DMS153 (cell line): ENCODE data around the gene PLEKHM2.

ENCODE experiments used
- DNase-seq: peaks from one replicate; lab custom pipeline; 2025; lab: John Stamatoyannopoulos, UW

PLEKHM2 gene

DNA sequence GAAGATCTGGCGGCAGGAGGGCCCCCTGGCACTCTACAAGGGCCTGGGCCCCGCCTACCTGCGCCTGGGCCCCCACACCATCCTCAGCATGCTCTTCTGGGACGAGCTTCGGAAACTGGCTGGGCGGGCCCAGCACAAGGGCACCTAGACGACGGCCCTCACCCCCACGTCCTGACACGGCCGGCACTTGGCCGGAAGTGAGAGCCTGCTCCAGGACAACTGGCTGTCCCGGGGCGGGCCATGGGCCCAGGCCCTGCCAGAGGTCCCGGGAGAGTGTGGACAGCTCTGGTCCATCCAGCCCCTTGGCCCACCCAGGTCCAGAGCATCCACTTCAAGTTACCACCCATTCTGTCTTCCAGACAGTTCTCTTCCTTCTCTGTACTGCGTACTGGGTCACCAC is 55.1 kb downstream of the PLEKHM2 start:
- DNase-seq, result no peak

DNA sequence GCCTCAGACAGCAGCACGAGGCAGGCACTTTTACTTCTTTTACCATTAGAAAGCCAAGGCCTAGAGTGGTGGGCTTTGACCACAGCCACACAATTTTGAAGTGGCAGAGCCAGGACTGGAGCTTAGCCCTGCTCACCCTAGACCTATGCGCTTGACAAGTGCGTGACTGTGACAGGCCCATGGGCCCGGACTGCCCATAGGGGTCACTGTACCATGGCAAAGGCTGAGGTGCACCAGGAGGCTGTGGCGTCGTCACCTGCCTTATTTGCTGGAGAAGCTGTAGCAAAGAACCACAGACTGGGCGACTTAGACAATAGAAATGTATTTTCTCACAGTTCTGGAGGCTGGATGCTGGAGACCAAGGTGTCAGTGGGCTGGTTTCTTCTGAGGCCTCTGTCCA is 55.6 kb downstream of the PLEKHM2 start:
- DNase-seq, result no peak

DNA sequence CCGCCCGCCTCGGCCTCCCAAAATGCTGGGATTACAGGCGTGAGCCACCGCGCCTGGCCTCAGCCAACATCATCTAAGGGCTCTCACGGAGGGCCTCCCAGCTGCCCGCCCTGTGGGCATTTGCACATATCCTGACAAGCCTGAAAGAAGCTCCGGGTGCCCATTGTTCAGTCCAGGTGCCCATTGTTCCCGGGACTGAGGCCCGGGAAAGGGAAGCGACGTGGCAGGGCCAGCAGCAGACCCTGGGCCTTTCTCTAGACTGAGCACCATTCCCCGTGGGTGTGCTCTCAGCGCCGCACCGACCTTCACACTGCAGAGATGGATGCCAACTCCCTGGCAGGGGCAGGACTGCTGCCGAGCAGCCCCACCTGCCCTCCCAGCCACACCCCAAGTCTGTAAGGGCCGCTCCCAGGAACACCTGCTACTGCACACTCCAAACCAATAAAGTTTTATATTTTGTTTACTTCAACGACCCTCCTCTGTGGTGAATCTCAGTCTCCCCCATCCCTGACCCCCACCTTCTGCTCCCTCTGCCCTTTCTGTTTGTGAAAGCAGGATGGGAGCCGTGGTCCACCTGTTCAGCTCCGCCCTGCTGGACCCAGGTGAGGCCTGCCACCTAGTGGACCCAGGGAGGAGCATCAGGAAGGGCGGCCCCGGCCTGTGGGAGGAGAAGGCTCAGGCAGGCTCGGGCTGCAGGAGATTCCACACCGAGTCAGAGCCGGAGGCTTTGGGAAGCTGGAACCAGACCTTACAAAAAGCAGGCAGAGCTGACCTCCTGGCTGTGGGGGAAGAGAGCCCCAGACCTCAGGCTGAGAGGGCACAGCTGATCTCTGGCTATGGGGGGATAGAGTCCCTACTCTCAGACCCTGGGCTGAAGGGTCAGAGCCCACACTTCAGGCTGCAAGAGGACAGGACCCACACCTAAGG is 57.1 kb downstream of the PLEKHM2 start:
- peak; percentile 57 for DNase-seq

DNA sequence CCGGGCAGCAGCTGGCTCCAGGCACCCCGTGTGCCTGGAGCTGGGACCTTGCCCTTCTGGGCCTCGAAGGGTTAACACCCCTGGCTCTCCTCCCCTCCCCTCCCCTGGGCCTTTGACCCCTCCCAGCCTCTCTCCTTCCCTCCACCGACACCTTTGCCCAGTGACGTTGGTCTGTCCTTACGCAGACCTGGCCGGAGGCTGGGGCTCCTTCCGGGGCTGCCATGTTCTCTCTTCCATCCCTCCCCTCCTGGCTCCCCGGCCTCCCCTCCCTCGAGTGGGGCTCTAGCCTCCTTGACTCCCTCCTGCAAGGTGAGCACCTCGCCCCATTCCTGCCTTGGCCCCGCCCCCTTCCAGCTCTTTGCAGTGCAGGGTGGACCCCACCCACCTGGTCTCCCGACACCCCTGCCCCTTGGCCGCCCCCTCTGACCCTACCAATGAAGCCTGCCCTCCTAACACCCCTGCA is 58.2 kb downstream of the PLEKHM2 start, which contains the start of gene TMEM82:
Gene TMEM82 (plus strand): TSS at position 161 of the 463 bp plus-strand sequence. CDS start 61 bp downstream, at position 222.
- no peak for DNase-seq

DNA sequence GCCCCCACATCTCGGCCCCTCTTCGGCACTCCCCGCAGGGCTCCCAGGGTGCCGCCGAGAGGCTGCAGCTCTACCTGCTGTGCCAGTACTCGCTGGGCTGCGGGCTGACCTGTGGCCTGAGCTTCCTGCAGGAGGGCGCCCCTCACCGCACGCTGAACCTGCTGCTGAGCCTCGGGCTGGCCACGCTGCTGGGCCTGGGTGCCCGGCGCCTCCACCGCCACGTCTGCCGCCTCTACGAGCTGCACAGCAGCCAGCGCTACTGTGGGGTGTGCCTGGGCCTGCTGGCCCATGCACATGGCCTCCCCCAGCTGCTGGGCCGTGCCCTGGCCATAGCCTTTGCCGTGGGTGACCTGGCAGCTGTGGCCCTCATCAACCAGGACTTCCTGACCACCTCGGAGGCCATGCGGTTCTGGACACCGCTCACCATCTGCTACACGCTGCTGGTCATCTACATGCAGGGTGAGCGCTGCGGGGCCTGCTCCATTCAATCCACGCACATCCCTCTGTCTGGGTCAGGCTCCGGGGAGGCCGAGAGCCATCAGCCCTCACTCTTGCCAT is 60.1 kb downstream of the PLEKHM2 start:
- no peak for DNase-seq

DNA sequence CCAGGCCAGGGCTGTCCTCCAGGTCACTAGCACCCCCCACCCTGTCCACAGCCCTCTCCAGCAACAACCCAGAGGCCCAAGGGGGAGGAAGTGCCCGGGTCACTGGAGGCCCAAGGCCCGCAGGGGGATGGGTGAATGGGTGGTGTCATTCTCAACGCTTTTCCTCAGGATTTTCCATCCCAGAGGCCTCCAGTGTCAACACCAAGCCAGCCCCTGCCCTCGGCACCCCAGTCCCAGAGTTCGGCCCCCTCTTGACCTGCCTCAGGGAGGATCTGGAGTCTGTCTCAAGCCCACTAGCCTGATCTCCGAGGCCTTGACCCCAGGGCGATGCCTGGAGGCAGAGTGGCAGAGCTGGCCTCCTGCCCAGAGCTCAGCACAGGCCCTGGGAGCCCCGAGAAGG is 63.3 kb downstream of the PLEKHM2 start:
- no peak for DNase-seq

DNA sequence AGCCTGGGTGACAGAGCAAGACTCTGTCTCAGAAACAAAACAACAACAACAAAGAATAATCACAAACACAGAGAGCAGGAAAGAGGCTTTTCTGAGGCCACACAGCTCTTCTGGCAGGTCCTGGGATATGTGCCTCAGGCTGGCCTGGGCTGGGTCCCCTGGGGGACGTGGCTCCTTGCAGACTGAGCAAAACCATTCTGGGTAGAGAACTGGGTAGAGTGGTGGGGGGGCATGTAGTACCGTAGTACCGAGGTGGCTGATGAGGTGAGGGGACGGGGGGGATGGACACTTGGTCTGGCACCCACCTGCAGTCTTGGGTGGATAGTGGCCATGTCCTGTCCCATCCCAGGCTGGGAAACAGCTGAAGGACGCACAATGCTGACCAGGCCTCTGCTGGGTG is 64.1 kb downstream of the PLEKHM2 start:
- no peak for DNase-seq

DNA sequence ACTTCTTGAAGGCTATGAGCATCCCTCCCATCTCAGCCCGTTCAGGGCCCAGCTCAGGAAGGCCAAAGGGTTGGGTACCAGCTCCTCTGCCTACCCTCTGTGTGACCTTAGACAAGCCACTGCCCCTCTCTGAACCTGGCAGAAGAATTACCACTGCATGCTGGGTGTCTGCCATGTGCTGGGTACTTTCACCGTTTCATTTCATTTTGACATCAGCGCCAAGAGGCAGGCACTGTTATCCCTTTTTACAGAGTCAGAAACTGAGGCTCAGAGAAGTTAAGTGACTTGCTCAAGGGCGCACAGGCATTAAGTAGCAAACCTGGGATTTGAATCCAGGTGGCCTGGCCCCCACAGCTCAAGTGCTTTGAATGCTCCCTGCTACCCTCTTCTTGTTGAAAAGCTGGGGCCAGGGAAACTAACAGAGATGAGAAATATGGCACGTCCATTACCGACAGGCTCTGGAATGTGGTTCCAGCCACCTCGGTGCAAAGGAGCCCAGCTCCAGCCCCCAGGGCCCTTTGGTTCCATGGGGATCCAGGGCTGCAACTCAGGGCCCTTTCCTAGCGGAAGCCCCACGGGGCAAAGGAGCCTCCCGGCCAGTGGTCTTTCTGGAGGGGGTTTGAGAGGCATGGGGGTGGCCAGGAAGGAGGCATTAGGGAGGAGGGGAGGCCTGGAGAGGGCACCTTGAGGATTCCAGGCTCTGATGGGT is 64.7 kb downstream of the PLEKHM2 start:
- DNase-seq, result no peak

DNA sequence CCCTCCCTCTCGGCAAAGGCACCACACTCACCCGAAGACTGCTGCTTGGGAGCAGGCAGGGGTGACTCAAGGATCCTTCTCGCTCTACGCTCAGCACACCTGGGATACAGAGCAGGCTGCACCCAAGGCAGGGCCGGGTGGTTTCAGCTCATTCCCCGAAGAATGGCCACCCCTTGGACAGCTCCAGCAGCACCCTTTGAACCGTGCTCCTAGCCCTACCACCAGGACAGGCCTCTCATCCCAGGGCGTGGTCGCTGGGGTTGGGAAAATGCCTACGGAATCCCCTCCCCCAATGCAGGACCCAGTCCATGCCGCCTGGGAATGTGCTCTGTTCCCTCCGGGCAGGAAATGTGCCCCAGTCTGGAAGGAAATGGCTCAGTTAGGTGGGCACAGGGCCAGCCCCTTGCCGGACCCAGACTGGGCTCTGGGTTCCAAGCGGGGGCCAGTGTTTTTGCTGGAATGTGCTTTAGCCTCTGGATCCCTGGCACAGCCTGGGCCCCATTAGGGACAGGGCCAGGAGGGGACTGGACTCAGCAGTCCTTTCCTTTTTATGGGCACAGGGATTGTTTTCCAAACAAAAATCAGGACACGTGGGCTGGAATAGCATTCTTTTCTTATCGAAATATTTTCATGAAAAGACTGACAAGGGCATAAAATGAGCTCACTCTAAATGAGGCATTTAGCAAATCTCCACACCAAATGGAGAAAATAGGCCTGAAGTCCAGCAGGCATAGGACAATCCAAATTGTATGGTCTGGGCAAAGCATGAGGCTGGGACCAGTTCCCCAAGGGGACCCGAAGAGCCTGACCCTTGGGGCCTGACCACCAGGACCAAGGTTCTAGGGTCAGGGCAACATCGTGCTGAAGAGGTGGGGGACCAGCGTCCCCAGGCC is 65.5 kb downstream of the PLEKHM2 start:
- DNase-seq, result no peak

DNA sequence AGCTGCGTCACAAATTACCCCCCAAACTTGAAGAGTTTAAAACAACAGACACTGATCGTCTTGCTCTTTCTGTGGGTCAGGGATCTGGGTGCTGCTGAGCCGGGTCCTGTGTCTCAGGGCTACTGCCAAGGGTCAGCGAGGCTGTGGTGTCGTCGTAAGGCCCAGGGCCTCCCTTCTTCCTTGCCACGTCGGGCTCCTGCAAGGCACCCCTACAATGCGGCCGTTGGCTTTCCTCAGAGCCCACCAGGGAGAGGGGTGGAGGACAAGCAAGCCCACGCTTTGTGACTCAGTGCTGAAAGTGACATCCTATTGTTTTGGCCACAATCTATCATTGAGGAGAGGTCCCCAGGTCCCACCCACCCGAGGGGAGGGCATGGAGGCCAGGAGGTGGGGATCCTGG is 66.8 kb downstream of the PLEKHM2 start:
- no peak for DNase-seq

DNA sequence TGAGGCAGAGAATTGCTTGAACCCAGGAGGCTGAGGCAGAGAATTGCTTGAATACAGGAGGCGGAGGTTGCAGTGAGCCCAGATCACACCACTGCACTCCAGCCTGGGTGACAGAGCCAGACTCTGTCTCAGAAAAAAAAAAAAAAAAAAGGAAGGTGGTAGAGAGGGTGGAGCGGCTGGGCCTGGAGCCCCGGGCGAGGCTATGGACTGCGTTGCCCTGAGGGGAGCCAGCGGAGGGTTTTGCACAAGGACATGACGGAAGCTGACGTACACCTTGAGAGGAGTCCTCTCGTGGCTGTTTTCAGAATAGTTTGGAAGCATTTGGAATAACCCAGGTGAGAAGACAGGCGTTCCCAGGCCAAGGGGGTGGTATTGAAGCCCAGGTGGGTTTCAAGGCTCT is 67.6 kb downstream of the PLEKHM2 start:
- no peak for DNase-seq

DNA sequence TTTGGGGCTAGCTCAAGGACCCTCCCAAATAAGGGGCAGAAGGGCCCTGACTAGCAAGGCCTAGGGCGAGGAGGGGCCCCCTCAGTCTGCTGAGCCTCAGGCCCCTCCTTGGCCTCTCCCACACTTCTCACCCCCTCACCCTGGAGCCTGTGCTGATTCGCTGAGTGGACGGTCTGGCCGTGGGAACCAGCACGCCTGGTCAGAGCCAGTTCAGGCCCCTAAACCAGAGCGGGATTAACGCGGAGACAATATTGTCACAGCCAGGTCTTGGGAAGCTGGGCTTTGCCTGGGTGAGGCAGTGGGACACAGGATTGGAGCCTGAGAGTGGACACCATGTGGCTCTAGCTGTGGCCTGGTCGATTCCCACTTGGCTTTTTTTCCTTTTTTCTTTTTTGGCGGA is 69.7 kb downstream of the PLEKHM2 start:
- DNase-seq, result no peak

DNA sequence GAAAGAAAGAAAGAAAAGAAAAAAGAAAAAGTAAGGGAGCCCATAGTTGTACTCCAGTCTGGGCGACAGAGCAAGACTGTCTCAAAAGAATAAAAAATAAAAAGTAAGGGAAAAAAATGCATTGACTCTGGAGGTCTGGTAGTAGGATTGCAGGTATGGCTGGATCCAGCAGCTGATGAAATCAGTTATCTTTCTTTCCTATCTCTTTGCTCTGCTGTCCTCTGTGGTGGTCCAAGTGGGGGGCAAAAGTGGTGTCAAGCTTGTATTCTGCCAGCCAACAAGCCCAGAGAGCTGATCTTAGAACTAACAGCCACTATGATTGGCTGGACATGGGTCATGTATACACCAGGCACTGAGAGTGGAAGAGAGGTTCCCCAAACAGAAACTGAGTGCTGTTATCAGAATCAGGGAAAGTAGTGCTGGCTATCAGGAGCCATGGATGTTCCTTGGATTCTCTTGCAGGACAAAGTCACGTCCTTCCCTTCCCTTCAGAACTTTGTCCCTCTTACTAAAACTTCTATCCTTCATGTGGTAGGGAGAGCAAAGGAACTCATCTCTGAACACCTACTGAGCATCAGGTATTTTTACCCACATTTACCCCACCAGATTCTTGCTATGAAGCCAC is 71.0 kb downstream of the PLEKHM2 start:
- DNase-seq, result no peak

DNA sequence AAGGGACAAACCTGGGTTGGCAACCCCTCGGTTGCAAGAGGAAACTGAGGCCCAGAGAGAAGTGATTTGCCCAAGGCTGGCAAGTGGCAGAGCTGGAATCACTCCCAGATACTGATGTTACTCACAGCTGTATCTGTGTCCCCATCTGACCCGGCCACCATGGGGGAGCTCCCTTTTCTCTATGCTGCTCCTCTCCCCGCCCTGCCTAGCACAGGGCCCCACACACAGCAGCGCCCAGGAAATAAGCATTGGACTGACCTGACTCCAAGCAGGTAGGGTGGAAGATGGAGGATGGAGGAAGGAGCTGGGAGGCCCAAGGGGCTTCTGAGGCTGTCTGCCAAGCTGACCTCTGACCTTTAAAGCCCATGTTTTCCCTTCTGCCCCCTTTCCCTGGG is 71.5 kb downstream of the PLEKHM2 start:
- no peak for DNase-seq

DNA sequence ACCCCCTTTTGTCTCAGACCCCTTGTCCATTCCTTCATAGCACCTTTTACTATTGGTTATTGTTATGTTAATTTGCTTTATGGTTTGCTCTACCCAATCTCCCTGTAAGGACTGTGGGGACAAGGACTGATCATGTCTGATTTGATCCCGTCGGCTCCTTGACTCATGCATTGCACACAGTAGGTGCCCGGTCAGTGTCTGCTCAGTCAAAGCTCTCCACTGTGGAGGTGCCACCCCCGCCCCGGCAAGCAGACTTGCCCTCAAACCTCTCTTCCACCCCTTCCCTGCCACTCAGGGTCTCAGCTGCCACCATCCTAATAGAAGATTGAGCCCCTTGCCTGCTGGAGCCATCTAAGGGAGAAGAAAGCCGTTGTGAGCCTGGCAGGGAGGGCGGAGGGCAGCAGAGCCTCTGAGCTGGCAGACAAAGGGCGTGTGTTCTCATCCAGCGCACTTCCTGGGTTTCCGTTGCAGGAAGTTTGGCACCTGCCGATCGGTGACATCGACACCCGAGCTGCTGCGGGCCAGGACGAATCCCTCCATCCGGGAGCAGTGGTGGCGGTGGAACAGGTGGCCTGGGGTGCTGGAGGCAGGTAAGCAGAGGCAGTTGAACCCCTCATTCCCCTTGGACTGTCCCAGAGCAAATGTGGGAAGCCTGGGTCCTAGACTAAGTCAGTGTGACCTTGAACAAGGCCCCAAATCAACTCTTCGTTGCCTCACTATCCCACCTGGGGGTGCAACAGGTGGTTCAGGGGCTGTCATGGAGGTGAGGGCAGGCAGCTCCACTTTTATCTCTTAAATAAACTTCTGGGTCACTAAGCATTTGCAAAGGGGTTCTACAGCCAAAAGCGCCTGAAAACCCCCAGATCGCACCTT is 72.3 kb downstream of the PLEKHM2 start:
- peak; percentile 75 for DNase-seq

DNA sequence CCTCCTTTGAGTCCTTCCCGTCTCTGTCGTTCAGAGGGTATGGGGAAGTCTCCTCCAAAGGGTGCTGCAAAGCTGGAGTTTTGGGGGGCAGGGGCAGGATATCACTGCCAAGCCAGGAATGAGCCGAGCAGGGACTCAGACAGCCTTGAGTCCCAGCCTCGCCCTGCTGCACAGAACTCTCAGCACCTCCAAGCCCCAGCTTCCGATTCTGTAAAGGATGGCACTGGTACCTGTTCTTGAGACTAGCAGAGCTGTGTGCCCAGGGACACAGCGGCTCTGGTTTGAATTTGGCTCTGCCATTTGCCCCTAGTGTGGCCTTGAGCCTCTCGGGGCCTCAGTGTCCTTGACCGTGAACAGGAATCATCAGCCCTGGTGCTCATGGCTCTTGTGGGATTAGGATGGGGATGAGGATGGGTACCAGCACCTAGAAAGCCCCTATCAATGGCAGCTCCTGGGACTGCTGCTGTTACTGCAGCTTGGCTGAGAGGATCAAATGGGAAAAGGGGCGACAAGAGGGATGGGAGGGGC is 73.0 kb downstream of the PLEKHM2 start:
- no peak for DNase-seq

DNA sequence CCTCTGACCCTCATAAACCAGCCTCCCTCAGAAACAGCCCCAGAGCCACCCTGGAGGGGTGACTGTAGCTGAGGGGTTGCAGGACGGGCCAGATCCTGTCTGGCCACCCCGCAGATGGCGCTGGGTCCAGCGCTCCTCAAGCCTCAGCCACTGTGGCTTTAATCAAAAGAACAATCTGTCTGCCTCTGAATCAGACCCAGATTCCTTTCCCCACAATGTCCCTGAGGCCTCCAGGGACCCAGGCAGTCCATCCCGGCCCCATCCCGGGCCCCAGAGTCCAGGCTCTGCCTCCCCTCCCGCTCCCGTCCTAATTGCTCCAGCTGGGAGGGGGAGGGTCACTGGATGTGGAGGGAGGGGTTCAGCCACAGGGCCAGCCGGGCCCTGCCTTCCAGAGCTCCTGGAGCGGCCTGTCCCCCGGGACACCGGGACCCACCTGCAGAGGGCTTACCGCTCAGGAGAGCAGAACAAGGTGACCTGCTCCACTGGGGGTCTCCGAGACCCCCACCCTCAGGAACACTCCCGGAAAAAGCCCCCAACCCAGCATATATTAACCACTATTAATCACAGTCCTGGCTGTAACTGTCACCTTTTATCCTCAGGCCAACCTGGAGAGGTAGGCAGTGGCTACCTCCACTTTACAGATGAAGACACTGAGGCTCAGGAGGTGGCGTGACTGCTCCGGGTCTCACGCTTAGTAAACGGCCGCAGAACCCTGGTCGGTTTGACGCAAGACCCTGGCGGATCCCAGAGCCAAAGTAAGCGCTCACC is 73.6 kb downstream of the PLEKHM2 start:
- no peak for DNase-seq

DNA sequence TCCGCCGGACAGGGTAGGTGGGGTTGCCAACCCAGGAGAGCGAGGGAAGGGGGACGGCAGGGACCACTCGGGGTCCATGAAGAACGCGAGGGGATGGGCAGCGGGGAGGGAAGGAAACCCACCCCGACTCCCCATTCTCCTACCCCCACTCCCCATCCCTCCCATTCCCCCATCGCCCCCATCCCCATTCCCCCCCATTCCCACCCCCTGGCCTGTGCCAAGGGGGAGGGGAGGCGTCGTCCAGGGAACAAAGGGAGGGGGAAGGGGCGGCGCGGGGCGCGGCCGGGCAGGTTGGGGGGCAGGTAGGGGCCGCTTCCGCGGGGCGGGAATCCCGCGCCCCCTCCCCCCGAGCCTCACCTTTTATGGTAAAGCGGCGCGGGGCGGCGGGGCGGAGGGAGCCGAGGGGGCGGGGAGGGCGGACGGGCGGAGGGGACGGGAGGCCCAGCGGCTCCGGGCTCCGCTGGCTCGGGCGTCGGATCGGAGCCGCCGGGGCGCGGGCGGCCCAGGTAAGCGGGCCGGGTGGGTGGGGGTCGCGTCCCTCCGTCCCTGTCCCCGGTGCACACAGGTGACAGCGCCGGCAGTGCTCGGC is 74.3 kb downstream of the PLEKHM2 start, which contains the start of gene FBLIM1:
Gene FBLIM1 (plus strand): TSS at position 453 of the 589 bp plus-strand sequence. CDS start 6,189 bp downstream, outside the sequence.
- no peak for DNase-seq
